Amniotic epithelial cell (primary cell): ENCODE measurements around the gene GRK1.
A peak's percentile ranks its signal among the peaks of the same experiment; 100 is the strongest.
"Not testable (repeated sequence)": the region's sequence is repeated elsewhere in the genome, so short reads cannot be mapped to it uniquely, and the experiment has no call there.

Source experiments
- DNase-seq: peaks from one replicate; pipeline ENCODE4 v3.0.0-alpha.2; 2010; ENCODE audit warnings: low read depth

GRK1 gene

GRCh38 chr13:113743366-113744195 lies 76.6 kb downstream of the GRK1 start:
- DNase-seq: no peak

DNA sequence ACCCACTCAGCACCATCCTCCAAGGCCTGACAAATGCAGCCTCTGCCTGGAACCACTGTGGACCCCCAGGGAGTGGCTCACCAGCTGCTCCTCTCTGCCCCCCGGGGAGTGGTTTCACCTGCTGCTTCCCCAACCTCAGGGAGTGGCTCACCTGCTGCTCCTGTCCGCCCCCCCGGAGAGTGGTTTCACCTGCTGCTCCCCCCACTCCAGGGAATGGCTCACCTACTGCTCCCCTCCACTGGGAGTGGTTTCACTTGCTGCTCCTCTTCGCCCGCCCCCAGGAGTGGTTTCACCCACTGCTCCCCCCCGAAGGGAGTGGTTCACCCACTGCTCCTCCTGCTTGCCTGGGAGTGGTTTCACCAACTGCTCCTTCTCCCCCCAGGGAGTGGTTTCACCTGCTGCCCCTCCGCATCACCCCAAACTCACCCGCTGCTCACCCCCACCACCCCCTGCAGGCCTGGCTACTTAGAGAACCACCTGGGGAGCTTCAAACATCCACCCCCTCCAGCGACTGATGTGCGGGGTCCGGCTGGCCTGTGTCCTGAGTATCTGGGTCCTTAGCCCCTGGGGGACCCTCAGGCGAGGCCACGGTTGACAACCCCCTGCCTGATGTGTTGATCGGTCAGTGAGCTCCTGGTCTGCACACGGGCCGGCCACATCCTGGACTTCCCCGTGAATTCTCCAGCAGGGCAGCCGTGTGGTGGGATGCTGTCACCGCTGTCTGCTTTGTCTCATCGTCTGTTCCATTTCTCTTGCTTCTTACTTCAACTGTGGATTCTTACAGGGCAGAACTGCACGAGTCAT lies 77.4 kb downstream of the GRK1 start:
- no peak for DNase-seq

DNA sequence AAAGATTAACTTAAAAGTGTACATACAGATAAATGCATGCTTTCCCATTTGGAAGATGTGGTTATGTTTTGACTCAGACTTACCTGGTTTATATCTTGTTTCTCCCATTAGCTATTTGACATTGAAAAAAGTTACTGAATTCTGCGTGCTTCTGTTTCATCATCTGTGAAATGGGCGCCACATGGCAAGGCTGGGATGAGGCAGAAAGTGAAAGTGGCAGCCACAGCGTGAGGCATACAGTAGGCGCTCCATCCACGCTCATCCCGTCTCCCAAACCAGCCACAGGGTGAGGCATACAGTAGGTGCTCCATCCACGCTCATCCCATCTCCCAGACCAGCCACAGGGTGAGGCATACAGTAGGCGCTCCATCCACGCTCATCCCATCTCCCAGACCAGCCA lies 78.0 kb downstream of the GRK1 start:
- no peak for DNase-seq

DNA sequence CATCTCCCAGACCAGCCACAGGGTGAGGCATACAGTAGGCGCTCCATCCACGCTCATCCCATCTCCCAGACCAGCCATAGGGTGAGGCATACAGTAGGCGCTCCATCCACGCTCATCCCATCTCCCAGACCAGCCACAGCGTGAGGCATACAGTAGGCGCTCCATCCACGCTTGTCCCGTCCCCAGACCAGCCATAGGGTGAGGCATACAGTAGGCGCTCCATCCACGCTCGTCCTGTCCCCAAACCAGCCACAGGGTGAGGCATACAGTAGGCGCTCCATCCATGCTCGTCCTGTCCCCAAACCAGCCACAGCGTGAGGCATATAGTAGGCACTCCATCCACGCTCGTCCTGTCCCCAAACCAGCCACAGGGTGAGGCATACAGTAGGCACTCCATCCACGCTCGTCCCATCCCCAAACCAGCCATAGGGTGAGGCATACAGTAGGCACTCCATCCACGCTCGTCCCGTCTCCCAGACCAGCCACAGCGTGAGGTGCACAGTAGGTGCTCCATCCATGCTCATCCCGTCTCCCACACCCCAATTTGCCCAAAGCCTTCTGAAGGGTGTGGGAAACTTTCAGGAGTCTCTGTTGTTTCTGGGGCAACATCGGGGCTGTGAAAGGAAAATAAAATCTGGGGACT lies 78.6 kb downstream of the GRK1 start:
- DNase-seq: not testable (repeated sequence)

- DNase-seq: no peak
These were observed 79.1 kb downstream of the GRK1 start for GRCh38 chr13:113746143-113746525.

GRCh38 chr13:113746671-113747070 lies 79.7 kb downstream of the GRK1 start:
- no peak for DNase-seq

- DNase-seq: no peak
These were observed 80.3 kb downstream of the GRK1 start for GRCh38 chr13:113747291-113747833.

- DNase-seq: no peak
These were observed 81.3 kb downstream of the GRK1 start for GRCh38 chr13:113748101-113748861.

DNA sequence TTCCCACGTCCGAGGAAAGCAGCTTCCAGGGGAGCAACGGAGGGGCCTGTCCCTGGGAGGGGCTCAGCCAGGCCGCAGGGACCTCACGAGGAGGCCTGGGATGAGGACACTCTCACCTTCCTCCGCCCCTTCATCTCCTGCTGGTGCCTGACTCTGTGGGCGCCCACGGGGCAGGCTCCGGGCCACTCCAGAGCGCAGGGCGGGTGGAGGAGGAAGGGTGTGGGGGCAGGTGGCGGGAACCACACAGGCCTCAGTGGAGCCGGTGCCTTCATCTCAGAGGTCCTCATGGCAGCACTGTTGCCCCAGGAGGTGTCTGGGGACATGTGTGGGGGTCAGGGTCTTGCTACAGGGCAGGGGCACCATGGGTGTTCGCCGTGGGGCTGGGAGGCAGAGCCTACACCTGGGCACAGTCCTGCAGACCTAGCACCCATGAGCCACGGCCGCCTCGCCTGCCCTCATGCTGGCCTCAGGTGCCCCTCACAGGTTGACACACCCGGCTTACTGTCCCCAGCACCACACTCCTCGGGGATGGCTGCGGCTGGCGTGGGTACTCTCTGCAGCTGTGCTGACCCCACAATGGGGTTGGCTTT lies 81.9 kb downstream of the GRK1 start:
- DNase-seq: no peak

- no peak for DNase-seq
These were observed 82.5 kb downstream of the GRK1 start for GRCh38 chr13:113749507-113749906.

DNA sequence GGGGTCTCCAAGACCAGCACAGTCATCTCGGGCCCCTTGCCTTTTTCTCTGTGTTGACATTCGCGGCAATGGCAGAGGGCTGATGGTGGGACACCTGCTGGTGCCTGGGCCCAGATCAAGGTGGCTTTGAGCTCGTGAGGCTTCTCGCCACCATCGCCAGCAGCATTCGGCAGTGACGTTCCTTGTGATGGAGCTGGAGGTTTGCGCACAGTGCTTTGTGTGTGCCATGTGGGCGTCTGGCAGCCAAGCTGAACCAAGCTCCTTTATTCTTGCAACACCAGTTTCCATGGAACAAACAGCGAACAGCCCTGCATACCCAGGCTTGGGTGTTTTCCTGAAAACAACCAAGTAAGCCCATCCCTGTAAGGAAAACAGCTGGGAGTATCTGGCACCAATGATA lies 82.9 kb downstream of the GRK1 start:
- DNase-seq: no peak

DNA sequence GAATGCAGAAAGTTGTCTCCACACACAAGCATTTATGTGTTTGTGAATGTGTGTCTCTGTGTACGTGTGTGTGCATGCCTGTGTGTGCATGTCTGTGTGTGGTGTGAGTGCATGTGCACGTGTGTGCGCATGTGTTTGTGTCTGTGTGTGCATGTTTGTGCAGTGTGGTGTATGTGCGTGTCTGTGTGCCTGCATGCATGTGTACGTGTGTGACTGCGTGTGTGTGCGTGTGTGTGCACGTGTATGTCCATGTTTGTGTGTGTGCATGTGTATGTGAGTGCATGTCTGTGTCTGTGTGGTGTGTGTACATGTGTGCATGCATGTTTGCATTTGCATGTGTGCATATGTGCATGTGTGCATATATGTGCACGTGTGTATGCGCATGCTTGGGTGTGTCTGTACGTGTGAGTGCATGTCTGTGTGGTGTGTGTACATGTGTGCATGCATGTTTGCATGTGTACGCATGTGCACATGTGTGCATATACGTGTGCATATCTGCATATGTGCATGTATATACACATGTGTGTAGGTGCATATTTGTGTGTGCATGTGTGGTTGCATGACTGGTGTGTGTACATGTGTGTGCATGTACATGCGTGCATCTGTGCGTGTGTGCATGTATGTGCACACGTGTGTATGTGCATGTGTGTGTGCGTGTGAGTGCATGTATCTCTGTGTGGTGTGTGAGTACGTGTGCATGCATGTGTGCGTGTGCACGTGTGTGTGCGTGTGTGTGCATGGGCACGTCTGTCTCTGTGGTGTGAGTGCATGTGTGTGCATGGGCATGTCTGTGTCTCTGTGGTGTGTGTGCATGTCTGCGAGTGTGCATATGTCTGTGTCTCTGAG lies 83.8 kb downstream of the GRK1 start:
- DNase-seq: no peak

GRCh38 chr13:113751491-113751890 lies 84.5 kb downstream of the GRK1 start:
- no peak for DNase-seq

DNA sequence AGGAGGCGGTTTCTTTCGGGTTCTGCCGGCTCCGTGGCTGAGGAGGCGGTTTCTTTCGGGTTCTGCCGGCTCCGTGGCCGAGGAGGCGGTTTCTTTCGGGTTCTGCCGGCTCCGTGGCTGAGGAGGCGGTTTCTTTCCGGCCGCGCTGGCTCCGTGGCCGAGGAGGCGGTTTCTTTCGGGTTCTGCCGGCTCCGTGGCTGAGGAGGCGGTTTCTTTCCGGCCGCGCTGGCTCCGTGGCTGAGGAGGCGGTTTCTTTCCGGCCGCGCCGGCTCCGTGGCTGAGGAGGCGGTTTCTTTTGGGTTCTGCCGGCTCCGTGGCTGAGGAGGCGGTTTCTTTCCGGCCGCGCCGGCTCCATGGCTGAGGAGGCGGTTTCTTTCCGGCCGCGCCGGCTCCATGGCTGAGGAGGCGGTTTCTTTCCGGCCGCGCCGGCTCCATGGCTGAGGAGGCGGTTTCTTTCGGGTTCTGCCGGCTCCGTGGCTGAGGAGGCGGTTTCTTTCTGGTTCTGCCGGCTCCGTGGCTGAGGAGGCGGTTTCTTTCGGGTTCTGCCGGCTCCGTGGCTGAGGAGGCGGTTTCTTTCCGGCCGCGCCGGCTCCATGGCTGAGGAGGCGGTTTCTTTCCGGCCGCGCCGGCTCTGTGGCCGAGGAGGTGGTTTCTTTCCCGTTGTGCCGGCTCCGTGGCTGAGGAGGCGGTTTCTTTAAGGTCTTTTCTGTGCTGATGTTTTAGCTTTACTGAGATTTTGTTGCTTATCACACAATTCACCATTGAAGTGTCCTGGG lies 85.4 kb downstream of the GRK1 start:
- not testable (repeated sequence) for DNase-seq

DNA sequence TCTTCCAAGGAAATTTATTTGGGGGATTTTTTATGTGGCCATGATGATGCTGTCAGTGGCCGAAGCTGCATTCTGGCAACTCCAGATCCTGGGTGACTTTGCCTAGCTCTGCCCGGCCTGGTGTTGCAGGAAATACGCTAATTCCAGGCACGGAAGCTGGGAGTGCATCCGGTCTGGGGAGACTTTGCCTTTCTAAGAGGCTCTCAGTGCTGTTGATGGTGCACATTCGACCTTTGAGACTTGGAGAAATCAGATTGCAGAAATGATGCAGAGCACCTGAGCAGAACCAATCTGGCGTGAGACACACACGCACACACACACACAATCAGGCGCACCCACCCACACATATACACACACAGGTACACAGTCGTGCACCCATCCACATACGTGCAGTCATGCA lies 86.2 kb downstream of the GRK1 start:
- no peak for DNase-seq

GRCh38 chr13:113754242-113754641 lies 87.2 kb downstream of the GRK1 start:
- no peak for DNase-seq

DNA sequence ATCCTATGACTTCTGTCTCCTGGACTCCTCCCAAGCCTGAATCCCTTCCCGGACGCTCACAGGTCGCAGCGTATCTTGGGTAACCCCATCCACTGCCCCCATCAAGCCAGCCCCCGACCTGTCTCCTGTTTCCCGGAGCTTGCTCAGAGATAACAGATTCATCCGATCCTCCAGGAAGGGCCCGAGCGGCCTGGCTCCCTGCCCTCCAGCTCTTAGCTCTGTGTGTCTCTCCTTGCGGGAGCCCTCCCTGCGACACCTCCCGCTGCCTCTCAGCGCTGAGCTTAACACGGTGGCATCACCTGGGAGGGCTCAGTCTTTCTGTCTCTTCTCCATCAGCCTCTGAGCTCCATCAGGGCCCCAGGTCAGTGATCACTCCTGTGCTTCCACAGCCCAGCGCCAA lies 87.7 kb downstream of the GRK1 start:
- no peak for DNase-seq

DNA sequence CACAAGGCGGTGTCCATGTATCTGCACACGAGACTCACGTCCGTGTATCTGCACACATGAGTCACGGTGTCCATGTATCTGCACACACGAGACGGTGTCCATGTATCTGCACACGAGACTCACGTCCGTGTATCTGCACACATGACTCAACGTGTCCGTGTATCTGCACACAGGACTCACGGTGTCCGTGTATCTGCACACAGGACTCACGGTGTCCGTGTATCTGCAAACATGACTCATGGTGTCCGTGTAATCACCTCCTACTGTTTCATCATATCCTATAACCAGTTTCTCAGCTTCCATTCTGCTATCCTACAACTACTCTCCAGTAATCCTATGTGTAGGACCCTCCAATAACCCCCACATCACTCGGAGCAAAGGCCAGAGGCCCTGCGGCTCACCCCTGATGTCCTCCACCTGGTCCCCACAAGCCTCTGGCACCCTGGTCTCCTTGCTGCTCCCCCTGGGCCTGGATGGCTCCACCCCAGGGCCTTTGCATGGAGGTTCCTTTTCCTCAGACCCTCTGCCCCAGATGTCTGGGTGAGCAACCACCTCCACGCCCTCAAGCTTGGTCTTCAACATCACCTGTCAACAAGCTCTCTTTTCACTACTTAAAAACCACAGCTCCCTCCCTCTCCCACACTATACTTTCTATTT lies 89.5 kb downstream of the GRK1 start:
- peak; percentile 15 for DNase-seq
